ENCODE data around the gene NRAS.

DNA sequence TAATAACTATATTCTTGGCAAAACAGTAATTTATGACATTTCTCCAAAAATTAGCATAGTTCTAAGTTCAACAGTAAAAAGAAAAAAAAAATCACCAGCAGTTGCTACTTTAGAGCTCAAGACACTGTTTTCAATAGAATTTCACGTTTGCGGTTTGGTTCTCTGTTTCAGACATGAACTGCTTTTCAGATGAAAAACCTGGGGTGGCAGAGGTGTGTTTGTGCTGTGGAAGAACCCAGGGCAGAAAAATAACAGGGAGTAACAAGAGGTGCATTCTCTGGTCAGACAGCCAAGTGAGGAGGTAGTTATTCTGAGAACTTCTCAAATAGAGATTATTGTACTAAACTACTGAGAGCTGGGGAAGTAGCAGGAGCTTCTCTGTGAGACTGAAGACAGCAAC is 9.0 kb downstream of the NRAS start:
- TF ChIP-seq, protein P1, sequence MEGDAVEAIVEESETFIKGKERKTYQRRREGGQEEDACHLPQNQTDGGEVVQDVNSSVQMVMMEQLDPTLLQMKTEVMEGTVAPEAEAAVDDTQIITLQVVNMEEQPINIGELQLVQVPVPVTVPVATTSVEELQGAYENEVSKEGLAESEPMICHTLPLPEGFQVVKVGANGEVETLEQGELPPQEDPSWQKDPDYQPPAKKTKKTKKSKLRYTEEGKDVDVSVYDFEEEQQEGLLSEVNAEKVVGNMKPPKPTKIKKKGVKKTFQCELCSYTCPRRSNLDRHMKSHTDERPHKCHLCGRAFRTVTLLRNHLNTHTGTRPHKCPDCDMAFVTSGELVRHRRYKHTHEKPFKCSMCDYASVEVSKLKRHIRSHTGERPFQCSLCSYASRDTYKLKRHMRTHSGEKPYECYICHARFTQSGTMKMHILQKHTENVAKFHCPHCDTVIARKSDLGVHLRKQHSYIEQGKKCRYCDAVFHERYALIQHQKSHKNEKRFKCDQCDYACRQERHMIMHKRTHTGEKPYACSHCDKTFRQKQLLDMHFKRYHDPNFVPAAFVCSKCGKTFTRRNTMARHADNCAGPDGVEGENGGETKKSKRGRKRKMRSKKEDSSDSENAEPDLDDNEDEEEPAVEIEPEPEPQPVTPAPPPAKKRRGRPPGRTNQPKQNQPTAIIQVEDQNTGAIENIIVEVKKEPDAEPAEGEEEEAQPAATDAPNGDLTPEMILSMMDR (conservative IDR thresholded peaks at IDR 0.05 in 1 of 2, IDR thresholded peaks at IDR 0.05 in 1 of 2; ENCODE audit: low read depth in 1 of 2, low read length in 2 of 2) = no peak
- TF ChIP-seq EZH2 (IDR thresholded peaks at IDR 0.05; ENCODE audit: low read length, missing control alignments) = no peak
